GM19438 (cell line): ENCODE data around the gene ELMOD3.

ENCODE experiments used
- ATAC-seq: cut with Tn5 transposase; IDR thresholded peaks from one replicate; pipeline ENCODE4 v1.9.1; 2021; ENCODE audit warnings: low read depth; ENCODE audit not compliant: unreplicated experiment

ELMOD3 gene

DNA sequence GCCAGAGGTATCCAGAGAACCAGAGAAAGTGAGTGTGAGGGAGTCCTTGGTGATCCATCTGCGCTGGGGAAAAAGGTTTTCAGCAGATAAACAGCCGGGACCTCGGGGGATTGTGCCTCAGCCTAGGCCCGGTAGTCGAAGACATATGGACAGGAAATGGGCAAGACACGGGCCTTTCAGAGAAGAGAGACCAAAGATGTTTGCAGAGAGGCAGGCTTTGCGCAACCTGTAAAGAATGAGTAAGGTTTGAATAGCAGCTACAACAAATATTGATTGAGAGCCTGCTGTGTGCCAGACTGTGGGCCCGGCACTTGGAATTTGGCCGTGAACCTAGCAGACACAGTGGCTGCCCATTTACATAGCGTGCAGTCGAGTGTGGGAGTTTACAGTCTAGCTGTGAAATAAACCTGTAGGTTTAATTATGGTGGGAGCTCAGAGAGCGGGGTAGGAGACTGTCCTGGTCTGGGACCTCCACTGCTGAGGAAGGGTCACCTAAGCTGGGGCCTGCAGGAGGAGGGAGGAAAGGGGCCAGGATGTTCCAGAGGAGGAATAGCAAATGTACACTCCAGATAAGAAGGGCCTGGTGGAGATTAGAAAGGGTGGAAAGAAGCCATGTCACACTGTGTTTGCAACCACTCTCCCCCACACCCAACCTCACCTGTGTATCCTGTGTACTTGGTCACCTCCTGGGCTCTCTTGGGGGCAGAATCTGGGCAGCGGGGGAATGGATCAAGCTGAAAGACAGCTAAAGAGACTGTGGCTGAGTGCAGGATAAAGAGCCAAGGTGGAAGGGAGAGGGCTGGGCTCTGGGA is 66.9 kb downstream of the ELMOD3 start:
- ATAC-seq: no peak

DNA sequence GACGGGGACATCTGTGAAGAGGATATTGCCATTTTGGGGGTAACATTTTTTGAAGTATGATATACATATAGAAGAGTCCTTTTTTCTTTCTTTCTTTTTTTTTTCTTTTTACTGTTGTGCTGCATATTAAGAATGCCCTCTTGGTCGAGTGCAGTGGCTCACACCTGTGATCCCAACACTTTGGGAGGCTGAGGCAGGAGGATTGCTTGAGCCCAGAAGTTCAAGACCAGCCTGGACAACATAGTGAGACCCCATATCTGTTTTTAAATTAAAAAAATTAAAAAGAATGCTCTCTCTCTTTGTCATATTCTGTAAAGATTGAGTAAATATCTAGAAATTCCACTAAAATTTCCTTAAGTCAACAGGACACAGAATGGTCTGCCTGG is 67.5 kb downstream of the ELMOD3 start:
- no peak for ATAC-seq

DNA sequence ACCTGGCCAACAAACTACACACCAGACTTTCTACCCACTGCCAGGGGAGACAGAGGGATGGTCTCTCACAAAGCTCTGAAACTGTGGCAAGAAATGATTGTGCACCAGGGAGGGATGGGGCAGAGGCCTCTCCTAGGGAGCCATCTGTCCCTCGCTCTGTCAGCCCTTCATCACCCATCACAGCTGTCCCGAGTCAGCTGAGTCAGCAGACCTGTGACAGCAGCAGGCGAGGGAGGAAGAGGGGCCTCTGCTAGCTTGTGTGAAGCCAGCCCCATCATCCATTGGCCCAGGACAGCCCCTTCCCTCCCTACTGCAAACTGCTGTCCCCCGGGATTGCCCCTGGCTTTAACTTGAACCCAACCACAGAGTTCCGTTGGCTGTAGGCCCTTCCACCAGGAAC is 69.0 kb downstream of the ELMOD3 start:
- ATAC-seq: no peak

DNA sequence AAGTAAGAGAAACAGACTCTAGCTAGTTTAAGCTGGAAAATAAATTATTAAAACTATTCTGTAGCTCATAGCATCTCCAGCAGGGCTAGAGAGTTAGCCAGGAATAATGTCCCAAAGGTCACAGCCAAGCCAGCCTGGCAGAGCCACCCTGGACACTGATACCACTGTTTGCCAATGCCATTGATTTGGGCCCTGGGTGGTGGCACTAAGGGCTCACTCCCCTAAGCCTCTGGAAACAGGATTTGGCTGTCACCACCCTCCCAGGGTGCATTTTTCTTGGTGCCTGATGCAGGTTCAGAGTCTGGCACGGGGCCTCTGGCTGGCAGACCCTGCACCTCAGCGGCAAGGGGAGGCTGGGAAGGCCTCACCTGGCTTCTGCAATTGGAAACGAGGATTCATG is 71.0 kb downstream of the ELMOD3 start:
- no peak for ATAC-seq

DNA sequence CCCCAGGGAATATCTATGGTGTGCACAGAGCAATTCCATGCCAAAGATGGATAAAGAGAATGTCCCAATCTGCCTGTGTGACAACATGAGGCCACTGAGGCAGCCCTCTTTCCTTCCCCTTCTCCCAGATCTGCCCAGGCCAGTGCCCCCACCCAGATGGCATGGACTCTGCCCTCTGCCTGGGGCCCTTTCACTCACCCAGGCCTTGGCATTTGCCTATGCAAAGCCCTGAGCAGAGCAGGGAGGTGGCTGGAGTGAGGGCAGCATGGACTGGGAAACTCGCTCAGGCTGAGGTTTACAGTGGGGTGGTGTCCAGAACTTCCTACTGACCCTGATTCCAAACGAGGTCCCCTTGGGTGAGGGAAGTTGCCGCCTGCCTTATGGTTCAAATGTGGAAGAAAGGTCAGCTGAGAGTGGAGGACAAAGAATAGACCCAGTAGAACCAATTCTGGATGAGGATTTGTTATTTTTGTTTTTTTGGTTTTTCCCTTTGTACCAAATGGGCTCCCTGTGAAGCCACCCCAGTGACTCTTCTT is 72.8 kb downstream of the ELMOD3 start:
- no peak for ATAC-seq

DNA sequence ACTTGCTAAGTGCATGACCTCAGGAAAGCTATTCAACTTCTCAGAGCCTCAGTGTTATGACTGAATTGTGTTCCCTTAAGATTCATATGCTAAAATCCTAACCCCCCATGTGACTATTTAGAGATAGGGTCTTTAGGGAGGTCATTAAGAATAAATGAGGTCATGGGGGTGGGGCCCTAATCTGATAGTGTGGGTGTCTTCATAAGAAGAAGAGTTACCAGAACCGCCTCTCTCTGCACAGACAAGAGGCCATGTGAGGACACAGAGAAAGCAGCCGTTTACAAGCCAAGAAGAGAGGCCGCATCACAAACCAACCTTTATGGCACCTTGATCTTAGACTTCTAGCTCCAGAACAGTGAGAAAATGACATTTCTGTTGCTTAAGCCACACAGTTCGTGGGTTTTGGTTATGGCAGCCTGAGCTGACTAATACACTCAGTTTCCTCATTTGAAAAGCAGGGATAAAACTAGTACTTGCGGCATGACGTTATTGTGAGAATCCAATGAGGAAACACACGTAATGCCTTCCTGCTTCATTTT is 73.8 kb downstream of the ELMOD3 start:
- ATAC-seq: no peak

DNA sequence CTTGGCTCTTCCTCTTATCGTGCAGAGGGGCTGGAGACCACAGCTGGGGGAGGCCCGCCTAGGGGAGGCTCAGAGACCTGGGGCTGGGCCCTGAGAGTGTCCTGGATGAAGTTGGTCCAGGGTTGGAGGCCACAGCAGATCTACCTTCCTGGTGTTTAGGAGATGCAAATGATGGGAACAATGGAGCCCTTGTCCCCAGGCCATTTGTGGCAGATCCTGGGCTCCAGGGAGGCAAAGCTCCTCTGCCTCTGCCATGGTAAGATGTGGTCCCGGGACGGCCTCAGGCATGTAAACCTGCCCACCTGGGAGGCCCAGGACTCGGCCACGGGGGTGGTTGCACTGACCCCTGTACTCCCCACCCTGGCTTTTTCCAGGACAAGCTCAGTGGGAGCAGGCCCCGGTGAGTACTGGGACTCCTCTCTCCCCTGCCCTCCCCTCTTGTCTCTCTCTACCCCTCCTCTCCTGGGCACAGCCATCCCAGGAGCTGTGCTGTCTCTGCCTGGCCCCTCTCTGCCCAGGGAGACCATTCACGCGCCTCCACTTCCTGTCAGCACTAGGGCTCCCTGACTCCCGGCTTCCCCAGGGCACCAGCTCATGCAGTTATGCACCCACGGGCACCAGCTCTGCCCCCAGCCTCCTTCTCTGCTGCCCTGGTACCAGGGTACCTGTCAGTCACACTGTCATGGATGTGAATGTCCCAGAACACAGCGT is 74.8 kb downstream of the ELMOD3 start:
- ATAC-seq: no peak

DNA sequence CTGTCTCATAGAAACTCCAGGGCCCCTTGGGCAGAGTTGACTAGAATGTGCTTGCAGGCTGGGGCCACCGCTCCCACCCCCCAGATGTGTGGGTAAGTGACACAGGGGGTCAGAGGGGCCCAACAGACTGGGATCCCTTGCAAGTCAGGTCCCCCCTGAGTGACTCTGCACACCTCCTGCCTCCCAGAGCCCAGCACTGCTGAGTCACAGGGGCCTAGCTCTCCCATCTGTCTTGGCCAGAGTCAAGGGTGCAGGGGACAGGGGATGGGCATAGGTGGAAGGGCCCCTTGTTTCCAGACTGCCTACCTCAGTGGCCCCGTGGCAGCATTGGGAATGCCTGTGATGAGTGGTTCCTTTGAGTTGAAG is 75.3 kb downstream of the ELMOD3 start:
- ATAC-seq: no peak

DNA sequence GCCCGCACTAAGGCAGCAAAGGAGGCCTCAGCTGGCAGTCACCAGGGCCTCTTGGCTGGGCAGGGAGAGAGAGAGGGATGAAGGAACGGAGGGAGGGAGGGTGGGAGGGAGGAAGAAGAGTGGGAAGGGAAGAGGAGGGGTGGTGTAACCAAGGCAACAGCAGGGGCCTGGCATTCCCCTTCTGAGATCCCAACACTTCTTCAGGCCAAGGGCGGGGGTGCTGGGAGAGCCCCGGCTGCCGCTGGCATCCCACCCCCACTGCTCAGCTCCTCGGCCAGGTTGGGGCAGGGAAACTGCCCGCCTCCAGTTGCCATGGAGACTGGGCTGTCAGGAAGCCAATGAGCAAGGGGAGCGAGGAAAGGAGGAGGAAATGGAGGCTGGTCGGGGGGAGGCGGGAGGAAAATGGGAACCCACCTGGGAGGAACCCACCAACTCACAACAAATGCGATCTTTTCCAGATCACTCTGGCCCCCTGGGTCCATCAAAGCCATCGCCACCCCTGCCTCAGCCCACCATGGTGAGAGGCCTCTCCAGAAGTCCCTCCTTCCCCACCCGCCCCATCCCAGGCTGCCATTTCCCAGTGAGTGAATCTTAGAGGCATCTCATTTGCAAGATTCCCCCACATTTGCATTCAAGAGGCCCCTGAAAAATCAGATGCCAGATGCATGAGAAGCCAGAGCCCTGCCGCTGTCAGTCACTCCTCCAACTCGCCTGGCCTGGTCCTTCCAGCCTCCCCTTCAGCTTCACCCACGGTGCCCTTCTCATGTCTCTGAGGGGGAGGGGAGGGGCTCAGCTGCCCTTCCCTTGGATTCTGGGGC is 76.4 kb downstream of the ELMOD3 start:
- no peak for ATAC-seq

DNA sequence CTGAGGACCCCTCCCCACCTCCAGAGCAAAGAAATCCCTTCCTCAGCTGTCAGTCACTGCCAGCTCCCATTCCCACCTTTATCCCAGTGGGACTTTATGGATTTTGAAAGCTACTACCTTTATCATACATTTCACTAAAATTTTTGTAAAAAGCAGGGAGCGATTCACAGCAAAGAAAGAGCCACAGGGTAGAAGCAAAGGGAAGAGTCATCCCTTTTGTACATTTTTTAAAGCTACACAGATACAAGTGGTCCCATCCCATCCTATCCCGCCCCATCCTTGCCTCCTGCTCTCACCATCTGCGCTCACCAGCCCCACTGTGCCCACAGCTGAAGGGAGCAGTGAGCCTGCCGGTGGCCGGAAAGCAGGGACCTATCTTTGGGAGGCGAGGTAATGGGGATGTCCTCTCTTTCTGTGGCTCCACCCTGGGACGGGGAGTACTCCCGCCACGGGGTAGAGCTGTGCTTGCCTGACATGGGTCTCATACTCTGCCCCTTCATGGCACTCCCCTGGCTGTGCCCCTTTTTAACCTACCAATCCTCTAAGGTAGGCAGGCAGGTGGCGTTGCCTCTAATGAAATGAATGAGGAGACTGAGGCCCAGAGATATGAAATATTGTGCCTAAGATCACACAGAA is 77.1 kb downstream of the ELMOD3 start:
- no peak for ATAC-seq

DNA sequence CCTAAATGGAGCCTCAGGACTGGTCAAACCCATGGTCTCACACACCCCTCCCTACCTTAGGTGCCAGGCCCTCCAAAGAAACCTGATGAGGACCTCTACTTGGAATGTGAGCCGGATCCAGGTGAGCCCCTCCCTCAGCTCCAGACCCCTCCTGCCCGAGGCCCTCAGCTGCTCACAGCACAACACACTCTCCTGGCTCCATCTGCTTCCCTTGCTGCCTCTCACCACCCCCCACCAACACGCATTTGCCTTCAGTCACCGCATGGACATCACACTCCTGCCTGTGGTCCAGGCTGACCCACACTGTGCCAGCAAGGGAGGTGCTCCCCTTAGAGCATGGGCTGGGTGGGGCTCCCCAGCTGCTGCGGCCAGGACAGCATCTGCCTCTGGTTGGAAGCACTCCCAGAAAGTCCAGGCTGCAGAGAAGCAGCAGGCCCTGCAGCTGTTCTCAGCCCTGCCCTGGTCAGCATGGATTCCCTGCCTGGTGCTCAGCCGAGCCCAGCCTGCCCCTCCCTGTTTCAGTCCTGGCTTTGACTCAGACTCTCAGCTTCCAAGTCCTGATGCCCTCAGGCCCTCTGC is 79.0 kb downstream of the ELMOD3 start:
- ATAC-seq: no peak

DNA sequence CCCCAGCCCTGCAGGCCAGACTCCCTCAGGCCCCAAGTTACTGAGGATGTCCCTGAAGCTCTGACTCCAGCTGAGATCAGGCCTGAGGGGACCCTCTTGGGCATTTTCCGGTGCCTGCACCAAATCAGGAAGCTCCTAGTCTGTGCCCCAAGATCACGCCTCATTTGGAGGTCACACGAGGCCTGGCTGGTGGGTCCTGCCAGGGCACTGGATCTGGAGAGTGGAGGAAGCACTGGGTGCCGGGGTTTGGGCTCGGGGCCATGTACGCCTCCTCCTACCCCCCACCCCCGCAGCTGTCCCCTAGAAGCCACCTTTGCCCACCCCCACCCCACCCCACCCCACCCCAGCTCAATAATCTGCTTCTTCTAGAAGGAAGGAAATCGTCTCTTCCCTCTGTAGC is 80.1 kb downstream of the ELMOD3 start:
- no peak for ATAC-seq

DNA sequence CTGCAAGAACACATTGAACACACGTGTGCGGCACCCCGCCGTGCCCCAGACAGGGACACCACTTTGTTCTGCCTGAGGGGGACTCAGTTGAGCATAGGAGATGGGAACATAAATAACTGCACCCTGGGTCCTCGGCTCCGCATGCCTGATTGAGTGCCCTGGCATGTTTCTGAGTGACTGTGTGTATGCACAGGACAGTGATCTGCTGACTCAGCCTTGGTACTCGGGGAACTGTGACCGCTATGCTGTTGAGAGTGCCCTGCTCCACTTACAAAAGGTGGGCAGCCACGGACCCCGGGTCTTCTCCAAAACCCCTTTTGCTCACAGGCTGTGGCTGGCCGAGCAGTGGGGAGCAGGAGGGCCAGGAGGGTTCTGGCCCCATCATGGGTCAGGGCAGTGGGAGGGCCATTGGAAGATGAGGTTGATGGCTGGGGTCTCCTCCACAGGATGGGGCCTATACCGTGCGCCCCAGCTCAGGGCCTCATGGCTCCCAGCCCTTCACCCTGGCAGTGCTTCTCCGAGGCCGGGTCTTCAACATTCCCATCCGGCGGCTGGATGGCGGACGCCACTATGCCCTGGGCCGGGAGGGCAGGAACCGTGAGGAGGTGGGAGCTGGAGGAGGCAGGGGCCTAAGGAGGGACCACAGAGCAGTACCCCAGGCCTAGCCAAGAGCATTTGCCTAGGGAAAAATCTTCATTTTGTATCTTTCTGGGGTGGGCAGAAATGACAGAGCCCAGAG is 80.8 kb downstream of the ELMOD3 start:
- no peak for ATAC-seq

DNA sequence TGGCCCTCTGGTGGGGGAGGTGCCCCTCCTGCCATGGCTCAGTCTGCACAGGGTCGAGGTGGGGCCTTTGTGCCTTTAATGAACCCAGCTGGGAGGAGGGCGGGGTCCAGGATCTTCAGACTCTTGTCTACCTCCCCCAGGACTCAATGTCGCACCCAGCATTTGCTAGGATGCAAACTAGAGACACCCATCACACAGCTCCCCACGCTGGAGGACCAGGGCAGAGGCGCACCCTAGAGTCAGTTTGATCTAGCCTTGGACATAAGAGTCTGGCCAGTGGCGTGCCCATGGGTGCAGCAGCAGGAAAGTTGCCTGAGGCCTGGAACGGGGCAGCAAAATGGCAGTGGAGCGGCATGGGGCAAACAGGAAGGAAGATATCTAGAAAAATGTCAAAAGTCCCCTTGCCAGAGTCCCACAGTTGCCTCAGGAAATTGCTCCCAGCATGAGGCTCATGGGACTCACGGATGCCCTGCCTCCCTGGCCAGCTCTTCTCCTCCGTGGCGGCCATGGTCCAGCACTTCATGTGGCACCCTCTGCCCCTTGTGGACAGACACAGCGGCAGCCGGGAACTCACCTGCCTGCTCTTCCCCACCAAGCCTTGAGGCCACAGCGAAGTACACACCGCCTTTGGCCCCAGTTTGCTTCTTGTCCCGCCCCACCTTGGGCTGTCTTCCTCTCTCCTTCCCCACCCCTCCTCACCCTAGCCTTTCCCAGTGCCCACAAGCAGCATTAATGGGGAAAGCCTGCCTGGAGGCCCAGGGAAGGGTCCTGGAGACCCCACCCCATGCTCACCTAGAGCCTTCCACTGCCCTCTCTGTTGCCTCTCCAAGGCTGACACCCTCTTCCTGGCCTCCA is 81.6 kb downstream of the ELMOD3 start:
- ATAC-seq: no peak

DNA sequence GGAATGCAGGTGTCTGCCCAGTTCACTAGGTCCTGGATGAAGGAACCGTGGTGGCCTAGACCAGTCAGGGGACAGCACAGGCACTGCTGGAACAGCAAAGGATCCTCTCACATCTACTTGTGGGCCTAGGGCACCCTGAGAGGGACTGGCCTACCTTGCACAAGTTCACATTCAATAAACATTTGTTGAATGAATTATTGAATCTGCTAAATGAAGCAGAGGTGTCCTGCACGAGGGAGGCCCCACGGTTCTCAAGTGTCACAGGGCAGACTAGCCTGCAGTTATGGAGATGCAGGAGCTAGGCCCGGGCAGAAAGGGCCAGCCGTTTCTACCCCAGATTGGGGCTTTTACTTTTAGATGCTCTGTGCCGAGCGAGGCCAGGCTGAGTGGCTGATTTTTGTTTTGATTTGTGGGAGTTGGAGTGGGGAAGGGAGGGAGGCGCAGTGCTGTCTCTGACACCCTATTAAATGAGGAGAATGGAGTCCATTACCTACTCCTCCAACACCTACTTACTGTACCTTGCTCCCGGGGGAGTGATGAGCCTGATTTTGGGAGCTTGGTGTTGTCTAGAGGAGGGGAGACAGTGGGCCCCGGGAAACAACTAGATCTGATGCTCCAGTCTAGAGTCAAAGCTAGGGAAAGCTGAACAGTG is 82.4 kb downstream of the ELMOD3 start:
- no peak for ATAC-seq

DNA sequence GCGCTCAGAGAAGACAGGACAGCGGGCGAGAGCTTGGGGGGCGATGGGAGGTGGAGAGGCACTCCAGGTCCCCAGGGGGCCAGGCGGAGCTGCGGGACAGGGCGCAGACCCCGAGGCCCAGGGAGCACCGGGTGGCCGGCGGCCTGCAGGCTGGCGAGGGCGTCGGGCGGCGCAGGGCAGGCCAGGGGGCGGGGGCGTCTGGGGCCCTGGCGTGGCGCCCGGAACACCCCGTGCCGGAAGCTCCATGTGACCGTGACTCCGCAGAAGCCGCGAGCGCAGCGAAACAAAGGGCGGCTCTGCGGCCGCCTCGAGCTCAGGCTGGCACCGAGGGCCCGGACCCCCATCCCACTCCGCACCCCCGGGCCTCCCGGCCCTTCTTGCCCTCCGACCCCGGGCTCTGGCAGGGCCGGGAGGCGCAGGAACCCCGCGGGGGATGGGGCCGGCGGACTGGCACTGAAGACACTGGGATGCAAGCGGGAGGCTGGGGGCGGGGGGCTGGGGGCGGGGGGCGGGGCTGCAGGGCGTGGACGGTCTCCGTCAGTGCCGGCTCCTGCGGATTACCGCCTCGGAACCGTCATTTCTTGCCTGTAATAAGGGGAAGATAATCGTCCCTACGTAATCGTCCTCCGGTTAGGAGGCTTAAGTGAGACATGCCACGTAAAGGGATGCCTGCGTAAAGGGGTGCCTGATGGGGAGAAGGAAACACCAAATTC is 83.1 kb downstream of the ELMOD3 start:
- ATAC-seq: peak; percentile 75
